Activated CD4-positive, alpha-beta T cell treated with anti-CD3 and anti-CD28 coated beads for 36 hours (primary cell): ENCODE measurements around the gene ENSA. TPM values are rescaled to one million over a fixed set of nuclear protein-coding genes. Genes with fewer than 3 reads are reported as not detected.

Source experiments
- total RNA-seq, 2 experiments: library from RNA; stranded (reverse); gene quantifications; one replicate each; pipeline ENCODE4 v1.2.3, GENCODE V29; 2021

ENSA gene
- total RNA-seq, 2 experiments from 2014 or later, result 197 to 240 TPM

Other genes starting within 250 kb of the ENSA start
- 10 to 100 TPM; 43.8 to 58.6 TPM for gene TARS2, start 142.2 kb downstream of the ENSA start, total RNA-seq
- 1 to 10 TPM in 1 of 2 experiments, under 1 TPM in 1; 0.96 to 1.2 TPM for gene ECM1, start 121.5 kb downstream of the ENSA start, total RNA-seq
- gene FALEC, start 113.9 kb downstream of the ENSA start, total RNA-seq, result under 1 TPM in 1 of 2 experiments, not detected in 1; 0.34 TPM
- under 1 TPM; 0.28 to 0.59 TPM for gene ADAMTSL4, start 80.2 kb downstream of the ENSA start, total RNA-seq
- gene MCL1, start 50.0 kb downstream of the ENSA start, total RNA-seq, result 100 to 1,000 TPM; 185 to 265 TPM
- 10 to 100 TPM; 24.2 to 29.1 TPM for gene GOLPH3L, start 67.5 kb upstream of the ENSA start, total RNA-seq
- under 1 TPM in 1 of 2 experiments, not detected in 1; 0.25 TPM for gene HORMAD1, start 91.3 kb upstream of the ENSA start, total RNA-seq
- gene CTSS, start 136.2 kb upstream of the ENSA start, total RNA-seq, result 10 to 100 TPM; 31.4 to 44.8 TPM
- gene CTSK, start 178.6 kb upstream of the ENSA start, total RNA-seq, result 1 to 10 TPM; 1.5 to 2.1 TPM
- gene ARNT, start 247.0 kb upstream of the ENSA start, total RNA-seq, result 10 to 100 TPM; 30.4 to 35.6 TPM